CD1c-positive myeloid dendritic cell (primary cell): ENCODE results near the gene LONP1.
"Not testable (repeated sequence)": the region's sequence is repeated elsewhere in the genome, so short reads cannot be mapped to it uniquely, and the experiment has no call there.

Experiments used
- DNase-seq: peaks from one replicate; pipeline ENCODE4 v3.0.0-alpha.2; 2016; ENCODE audit errors: extremely low spot score

LONP1 gene

DNA sequence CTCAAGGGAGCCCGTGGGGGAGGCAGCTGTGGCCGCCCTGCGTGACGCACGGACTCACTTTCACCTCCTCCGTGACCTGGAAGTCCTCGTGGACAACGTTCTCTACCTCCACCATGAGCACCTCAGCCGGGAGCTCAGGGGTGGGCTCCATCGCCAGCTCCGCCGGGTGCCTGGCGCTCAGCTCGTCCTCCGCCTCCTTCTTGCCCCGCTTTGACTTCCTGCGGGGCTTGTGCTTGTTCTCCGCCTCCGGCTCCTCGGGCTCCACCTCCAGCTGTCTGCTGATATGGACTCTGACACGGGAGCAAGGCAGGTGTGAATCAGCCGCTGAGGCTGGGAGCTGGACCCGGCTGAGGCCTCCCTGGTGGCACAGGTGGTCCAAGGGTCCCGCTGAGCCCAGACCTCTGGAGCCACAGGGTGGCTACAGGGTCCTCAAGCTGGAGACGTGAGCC, 8.2 kb downstream of the LONP1 start:
- DNase-seq: no peak

DNA sequence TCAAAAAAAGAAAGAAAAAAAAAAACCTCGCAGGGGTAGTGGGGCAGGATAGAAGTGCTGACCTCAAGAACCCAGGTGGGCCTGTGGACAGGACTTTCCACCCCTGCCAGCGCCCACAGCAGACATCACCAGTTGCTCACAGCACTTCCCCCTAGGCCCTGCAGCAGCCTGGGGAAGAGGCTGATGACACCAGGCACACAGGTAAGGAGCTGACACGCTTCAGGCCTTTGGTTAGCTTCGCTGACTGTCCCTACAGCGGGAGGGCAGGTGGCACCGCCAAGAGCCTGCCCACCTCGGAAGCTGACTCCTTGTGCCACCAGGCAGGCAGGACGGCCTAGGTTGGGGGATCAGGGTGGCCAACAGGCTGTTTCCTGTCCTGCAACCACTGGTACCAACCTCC, 8.9 kb downstream of the LONP1 start:
- DNase-seq: no peak

DNA sequence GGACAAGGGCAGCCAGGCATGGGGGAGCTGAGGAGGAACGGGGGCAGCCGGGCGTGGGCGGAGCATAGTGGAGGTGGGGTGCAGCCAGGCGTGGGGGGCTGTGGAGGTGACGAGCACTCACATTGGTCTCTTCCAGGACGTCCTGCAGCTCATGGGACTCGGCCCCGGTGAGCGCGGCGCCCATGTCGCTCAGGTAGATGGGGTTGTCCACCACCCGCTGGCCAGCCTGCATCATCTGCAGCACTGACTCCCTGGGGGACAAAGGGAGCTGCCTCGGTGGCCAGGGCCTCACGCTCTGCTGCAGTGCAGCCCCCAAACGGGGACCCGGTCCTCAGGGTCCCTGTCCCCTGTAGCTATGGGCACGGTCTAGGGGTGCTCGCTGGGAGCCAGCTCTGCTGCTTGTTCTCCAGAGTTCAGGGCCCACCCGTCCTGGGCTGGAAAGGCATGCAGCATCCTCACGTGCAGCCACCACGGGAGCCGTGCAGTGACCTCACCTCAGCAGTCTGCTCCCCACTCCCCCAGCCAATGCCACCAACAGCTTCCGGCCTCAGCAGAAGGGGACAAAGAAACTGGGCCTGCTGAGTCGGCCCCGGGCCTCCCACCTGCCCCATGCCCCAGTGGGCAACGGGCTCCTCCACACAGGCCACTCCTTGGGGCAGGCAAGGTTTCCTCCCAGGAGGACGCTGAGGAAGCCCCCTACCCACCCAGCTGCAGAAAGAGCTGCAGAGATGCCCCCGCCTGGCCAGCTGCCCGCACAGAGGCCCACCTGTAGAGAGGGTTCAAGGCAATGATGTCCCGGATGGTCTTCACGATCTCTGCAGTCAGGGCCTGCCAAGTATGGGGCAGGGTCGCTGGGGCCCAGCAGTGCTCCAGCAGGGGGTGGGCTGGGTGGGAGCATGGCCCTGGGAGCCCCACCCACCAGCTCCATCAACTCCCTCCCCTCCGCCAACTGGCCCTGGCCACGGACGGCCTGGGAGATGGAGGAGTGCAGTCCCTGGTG, 12.1 kb downstream of the LONP1 start:
- no peak for DNase-seq

DNA sequence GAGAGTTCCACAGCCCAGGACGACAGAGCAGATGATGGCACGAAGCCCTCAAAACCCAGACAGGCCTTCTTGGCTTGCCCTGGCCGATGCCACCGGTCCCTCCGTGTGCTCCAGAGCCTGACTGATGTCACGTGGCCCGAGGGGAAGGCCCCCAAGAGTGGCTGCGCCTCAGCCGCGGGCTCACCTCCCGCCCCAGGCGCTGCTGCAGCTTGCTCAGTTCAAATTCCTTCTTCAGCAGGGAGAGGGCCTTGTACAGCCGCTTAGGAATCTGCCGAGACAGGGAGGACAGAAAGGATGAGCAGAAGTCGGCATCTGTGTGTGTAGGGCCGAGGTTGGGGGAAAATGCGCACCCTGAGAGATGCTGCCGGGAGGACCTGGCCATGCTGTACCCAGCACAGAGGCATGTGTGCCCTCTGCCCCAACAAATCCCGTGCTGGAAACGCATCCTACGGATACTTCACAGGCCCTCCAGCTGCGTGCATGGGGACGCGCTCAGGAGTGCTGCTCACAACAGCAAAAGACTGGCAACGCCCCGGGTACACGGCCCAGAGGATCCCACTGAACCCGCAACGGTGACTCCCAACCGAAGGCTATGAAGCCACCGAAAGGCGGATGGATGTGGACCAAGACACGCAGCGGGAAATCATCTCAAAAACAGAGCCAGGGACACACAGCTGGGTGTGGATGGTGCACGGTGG, 12.9 kb downstream of the LONP1 start:
- no peak for DNase-seq

DNA sequence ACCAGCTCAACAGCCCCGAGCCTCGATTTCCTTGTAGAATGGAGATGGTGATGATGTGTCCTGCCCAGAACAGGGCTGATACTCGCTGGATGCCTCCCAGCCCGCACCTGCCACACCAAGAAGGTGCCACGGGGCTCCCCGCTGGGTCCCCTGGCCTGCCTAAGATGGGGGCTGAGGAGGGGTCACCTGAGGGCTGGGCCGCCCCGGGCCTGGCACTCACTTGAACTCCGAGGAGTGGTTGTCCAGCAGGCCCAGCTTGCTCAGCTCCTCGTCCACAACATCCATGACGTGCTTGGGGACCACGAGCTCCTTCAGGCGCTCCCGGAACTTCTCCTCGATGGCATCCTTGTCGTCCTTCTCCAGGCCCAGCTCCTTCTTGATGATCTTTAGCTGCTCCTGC, 14.4 kb downstream of the LONP1 start:
- DNase-seq: no peak

DNA sequence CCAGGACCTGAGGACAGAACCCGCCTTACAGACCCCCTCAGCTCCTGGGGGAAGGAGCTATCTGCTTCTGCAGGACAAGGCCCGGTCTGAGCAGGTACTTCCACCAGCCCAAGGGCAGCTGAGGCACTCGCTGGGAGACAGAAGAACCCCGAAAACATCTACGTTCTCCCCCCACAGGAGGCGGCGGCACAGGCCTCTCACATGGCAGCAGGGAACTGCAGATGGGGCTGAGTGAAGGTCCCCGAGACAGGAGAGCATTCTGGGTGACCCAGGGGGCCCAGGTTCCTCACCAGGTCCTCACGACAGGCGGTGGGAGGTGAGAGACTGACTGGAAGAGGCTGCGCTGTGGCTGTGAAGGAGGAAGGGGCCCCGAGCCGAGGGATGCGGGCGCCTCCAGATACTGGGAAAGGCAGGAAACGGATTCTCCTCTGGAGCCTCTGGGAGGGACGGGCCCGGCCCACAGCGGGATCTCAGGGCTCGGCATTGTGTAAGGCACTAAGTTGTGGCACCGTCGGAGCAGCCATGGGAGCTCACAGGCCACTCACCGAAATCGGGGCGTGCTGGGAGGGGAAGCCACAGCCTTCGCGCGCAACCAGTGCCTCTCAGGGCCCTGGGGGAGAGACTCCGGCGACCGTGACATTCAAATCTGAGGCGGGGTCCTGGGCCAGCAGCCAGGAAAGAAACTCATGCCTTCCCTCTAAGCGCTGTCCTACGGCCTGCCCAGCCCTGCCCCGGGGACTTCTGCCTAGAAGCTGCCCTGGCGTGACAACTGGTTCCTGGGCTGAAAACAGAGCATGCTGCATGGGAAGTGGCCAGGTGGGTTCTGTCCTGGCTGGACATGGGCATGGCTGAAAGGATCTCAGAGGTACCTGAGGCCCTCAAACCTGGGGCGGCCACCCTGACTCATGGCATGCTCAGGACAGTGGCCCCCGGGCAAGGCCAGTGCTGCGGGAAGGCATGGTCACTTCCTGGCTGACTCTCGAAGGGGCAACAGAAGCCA, 15.8 kb downstream of the LONP1 start:
- DNase-seq: no peak

DNA sequence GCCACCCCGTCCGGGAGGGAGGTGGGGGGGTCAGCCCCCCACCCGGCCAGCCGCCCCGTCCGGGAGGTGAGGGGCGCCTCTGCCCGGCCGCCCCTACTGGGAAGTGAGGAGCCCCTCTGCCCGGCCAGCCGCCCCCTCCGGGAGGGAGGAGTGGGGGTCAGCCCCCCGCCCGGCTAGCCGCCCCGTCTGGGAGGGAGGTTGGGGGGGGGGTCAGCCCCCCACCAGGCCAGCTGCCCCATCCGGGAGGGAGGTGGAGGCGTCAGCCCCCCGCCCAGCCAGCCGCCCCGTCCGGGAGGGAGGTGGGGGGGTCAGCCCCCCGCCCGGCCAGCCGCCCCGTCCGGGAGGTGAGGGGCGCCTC, 17.9 kb downstream of the LONP1 start:
- not testable (repeated sequence) for DNase-seq

DNA sequence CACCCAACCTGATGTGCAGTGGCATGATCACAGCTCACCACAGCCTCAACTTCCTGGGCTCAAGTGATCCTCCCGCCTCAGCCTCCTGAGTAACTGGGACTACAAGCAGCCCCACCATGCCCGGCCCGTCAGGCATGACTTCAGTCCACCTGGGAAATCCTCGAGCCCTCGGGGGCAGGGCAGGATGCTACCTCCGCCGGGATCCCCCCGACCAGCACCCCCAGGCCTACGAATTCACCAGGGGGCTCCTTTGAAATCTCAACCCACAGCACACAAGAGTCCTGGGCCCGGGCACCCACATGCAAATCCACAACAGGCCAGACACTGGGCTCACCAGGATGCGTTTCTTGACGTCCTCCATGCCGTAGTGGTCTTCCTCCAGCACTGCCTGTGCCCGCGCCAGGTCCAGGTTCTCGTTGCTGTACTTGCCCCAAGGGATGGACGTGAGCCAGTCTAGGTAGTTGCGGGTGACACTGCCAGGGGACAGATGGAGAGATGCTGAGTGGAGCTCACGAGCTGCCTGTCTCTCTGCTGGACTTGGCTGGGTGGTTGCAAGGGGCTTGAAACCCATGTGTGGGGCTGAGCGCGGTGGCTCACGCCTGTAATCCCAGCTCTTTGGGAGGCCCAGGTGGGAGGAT, 19.4 kb downstream of the LONP1 start:
- no peak for DNase-seq

DNA sequence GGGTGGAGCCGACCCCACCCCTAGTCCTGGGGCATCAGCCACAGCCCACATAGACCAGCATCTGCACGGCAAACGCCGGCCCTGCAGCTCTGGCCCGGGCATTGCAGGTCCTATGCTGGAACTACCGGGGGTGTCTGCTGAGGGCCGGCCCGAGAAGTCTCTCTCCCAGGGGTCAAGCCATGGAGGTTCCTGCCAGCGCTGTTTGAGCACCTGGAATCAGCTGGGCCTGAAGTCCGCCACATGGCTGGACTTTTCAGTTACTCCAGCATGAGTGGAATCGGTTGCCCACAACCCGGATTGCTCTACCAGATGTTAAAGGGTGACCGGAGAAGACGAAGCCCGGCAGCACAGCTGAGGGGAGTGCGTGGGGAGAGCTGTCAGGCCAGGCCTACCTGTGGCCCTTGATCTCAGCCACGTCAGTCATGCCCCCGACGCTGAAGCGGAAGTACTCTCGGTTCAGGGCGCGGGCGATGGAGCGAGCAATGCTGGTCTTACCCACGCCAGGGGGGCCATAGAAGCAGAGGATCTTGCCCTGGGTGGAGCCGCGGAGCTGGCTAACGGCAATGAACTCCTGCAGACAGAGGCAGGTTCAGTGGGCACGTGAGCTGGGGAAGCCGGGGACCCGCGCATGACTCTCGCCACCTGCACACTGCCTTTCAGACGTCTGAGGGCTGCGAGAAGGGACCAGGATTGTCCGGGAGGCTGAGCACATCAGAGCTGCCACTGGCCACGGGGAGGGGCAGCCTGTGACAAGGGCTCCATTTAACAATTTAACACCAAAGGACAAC, 21.1 kb downstream of the LONP1 start:
- DNase-seq: no peak

DNA sequence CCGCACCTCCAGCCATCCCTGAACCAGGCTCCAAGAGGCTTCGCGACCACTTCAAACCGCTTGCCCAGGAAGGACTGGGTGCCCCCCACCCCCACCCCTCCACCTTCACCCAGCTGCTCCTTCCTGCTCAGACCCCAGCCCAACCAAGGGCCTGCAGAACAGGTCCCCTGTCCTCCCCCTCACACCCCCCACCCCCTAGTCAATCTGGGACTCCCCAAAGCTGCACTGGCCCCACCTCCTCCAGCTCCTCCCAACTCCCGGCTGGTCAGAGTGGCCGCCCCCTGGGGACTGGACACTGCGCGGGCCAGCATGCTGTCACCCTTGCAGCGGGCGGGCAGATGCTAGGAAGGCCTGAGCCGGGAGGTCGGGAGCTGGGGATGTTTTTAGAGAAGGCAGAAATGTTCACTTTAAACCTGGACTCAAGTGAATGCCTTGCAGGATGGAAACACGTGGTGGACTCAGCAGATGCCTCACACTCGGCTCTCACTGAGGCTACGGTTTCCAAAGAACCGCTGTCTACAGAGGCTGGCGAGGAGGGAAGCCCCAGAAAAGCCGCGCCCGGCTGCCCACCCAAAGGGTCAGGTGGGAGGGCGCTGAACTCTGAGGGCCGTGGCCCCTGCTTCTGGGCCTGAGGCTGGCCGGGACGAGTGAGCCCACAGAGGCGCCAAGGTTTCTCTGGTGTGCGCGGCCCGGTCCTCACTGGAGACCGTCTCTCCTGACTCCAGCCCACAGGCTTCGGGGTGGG, 21.9 kb downstream of the LONP1 start:
- DNase-seq: no peak

DNA sequence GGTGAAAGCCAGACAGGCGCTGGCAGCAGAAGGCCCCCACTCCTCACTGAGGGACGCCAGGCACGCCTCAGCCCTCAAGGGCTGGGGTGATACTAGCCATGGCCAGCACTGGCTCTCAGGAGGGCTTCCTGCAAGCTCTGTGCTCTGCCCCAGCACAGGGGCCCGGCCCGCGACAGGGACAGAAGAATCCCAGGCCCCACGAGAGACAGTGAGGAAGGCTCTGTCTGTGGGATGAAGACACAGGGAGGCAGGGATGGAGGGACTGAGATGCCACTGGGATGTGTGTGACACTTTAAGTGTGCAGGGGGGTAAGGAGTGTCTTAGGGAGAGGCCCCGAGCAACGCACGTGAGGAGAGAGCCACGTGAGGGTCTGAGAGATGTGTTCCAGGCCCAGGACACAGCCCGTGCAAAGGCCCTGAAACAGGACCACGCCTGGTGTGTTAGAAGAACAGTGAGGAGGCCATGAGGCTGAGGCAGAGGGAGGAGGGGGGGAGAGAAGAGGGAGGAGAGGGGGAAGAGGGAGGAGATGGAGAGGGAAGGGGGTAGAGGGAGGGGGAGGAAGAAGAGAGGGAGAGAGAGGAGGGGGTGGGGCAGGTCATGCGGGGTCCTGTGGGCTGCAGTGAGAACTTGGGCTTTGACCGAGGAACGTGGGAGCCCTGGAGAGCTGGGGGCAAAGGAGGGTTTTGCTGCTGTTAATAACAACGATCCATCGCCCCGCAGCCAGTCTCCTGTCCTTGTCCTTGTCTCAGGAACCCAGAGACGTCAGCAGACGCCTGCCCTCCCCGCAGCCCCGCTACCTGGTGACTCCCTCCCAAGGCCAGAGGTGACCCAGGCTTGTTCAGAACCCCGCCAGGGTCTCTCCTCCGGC, 22.7 kb downstream of the LONP1 start:
- DNase-seq: no peak

DNA sequence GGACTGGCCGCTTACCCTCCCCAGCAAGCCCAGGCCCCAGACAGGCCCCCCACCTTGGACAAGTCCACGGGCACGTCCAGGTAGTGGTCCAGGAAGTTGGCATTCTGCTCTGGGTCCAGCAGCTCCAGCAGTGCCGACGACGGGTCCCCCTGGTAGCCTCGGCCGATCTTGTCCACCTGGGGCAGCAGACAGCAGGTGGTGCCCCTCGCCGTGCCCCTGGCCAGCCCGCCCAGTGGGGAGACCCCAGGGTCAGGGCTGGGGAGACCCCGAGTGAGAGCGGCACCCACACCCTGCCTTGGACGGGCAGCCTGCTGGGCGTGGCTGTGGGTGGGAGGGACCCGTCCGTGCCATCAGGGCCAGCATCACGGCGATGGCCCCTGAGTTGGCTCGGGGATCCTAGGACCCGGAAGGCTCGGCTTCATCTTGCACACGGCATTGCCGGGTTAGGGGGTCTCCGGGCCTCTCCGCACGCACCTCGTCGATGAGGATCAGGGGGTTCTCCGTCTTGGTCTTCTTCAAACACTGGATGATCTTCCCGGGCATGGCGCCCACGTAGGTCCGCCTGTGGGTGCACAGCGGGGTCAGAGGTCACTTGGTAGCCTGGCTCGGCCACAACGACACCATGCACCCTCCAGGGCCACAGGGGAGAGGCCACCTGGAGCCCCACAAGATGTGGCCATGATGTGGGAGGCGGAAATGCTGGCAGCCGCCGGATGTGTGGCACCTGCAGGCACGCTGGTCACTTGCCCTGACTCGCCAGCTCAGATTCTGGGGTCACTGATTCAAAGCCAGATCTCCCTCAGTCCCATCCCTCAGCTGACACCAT, 23.5 kb downstream of the LONP1 start:
- DNase-seq: no peak

DNA sequence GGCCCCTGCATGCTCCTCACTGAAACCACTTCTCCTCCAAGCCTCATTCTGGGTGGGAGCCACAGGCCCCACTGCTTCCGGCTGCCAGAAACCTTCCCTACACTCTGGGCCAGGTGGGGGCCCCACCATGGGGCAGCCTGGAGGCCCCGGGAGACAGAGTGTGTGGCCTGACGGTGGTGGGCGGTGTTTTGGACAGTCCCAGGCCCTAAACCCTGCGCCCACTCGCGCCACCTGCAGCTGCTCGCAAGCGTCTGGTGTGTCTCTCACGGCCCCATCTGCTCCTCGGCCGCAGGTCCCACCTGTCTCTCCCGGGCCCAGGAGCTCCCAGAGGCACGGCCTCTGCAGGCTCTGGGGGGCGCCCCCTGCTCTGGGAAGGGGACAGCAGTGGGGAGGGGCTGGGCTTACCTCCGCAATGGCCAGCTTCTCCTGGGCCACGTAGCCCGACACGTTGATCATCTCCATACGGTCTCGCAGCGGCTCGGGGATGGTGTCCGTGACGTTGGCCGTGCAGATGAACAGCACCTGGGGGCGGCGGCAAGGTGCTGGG, 24.2 kb downstream of the LONP1 start:
- no peak for DNase-seq

DNA sequence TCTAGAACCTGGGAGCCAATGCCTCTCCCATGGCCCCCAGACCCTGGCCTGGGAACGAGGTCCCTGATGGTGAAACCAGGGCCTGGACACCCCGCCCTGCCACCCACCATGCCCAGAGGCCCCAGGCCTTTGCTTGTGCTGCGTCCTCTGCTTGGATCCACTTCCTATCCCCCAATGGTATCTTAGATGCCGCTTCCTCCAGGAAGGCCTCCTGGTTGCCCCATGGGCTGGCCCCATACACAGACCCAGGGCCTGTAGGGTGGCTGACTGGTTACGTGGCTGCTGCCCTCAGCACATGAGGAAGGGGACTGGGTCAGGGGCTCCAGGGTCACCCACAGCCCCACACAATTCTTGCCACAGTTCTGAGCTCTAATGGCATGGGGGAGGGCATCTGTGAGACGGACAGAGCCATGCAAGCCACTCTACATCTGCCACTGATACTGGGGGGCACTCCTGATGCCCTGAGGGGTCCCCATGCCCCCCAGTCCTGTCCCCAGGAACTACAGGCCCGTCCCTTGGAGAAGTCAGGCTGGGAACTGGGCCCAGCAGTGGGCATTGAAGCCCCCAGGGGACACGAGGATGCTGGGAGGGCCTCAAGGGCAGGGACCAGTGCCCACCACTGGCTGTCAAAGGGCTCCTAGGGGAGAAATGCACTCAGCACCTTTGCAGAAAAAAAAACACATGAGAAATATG, 24.8 kb downstream of the LONP1 start:
- no peak for DNase-seq

DNA sequence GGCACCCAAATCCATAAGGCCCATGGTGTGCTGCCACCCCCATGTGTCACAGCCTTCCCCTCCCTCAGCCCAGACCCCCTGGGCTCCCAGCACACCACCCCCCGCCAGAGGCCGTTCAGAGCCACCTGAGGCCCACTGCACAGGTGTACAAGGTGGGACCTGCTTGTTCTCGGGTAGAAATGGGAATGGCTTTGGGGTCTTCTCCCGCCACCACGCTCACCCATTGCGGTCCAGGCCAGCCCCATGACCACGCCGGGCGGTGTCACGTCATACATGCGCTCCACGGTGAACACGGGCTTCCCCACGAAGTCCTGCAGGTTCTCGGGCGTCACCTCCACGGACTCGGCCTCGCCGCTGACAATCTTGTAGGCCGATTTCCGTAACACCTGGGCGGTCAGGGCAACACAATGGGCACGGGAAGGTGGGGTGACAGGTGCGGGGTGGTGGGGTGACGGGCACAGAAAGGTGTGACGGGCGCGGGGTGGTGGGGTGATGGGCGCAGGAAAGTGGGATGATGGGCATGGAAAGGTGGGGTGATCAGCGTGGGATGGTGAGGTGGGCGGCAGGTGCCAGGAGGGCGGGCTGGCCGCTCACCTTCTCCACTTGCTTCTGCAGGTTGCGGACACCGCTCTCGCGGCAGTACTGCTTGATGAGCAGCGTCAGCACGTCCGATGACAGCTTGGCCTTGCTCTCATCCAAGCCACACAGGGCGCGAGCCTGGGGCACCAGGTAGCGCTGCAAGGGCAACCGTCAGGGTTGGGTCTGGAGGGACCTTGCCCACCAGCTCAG, 25.6 kb downstream of the LONP1 start:
- no peak for DNase-seq
